ENCODE measurements around the gene USP6.
"Not testable (repeated sequence)": the region's sequence is repeated elsewhere in the genome, so short reads cannot be mapped to it uniquely, and the experiment has no call there.

Gene USP6

GRCh38 chr17:5115673-5116651, at the start of gene USP6:
Gene USP6, plus strand, starts transcription at chr17:5116032. Its CDS starts 14,336 bp downstream, at chr17:5130368.
- DNase-seq (ENCODE audit: low read depth in 2 of 3, low spot score in 1 of 3): no peak

DNA sequence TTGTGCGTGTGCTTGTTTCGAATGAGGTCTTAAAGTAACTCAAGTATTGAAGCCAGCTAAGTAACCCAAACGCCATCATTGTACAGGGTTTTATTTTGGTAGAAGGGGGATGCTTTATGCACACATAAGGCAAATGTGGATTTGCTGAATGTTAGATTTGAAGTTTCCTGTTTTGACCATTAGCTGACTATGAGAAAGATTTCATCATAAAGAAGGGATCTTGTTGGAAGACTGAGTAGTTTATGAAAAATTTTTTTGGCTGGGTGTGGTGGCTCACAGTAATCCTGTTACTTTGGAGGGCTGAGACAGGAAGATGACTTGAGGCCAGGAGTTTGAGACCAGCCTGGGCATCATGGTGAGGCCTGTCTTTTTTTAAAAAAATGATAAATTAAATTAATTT, 47.6 kb upstream of the USP6 start:
- DNase-seq (ENCODE audit: low read depth in 2 of 3, low spot score in 1 of 3): no peak

DNA sequence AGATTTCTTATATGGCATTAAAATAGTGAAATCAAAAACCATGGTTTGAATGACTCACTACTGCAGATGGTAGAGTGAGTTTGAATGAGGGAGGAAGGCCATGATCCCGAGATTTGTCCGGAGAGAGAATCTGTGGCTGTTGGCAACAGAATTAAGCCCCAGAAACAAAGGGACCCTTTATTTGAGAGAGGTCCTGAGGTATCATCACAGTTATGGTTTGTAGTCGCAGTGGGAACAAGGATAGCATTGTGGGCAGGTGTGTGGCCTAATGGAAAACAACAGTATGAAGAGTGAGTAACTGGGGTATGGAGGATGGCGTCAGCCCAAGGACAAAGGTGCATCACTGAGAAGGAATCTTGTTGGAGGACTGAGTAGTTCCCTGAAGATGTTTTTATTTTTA, 46.1 kb upstream of the USP6 start:
- DNase-seq (ENCODE audit: low read depth in 2 of 3, low spot score in 1 of 3): no peak

DNA sequence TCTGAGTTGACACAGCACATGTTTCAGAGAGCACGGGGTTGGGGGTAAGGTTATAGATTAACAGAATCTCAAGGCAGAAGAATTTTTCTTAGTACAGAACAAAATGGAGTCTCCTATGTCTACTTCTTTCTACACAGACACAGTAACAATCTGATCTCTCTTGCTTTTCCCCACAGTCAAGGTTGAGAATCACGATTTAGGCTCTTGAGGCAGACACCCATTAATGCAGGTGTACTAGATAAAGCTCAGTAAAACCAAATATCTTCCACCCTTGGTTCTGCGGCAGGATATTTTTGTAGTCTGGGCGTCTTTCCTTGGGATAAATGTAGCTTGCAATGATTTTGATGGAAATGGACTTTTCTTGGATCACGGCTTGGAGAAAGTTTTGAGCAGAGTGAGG, 40.4 kb upstream of the USP6 start:
- not testable (repeated sequence) for DNase-seq (ENCODE audit: low read depth in 2 of 3, low spot score in 1 of 3)

GRCh38 chr17:5077275-5077674, 38.6 kb upstream of the USP6 start:
- DNase-seq (ENCODE audit: low read depth in 2 of 3, low spot score in 1 of 3): not testable (repeated sequence)

DNA sequence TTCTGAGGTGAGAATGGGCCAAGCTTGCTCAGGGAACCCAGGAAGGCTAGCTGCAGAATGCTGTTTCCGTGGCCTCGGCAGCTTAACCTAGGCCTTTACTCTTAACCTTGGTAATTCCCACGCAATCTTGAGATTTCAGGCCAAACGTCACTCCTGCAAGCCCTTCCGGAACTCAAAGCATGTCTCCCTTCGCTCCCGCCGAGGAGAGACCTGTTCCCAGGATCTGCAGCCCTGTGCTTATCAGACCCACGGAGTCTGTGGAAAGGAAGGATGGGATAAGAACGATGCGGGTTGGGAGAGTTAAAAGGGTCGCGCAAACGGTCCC, 38.1 kb upstream of the USP6 start:
- no peak for DNase-seq (ENCODE audit: low read depth in 2 of 3, low spot score in 1 of 3)

DNA sequence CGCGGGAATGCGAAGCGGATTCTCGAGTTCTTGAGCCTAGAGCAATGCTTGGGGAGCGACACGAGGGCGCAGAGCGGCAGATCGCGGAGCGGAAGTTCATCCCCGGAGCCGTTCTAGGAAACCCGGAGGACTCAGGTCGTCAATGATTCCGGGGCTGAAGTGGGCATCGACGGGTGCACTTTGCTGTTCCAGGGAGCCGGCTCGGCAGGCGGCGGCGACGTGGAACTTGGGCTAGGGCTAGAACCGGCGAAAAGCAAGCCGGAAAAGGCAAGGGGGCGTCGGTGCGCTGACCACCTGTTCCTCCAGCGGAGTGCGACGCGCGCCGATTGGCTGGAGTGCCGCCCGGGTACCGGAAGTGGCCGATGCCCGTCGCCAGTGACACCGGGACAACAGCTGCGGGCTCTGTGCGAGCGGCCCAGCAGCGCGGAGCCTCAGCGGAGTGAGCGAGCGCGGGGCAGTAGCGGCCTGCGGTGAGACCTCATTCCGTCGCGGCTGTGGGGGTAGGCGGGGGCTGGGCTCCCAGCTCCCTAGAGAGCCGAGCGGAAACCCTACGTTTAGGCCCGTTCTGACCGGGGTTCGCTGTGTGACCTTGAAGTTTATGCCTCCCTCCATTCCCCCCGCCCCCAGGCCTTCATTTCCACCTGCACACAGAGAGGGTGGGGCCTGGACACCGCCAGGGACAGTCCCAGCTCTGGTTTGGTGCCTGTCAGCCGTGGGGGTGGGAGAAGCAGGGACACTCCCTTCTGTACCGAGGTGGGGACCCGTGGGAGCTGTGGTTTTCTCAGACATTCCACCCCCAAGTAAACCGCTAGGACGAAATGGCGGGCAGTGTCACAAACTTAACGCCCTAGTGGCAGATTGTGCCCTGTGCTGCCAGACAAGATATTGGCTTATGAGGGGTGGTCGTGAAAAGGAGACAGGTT, 37.5 kb upstream of the USP6 start, which contains the start of gene ZFP3:
ZFP3 (plus strand) TSS at position 362 of the 923 bp plus-strand sequence. CDS start 13,038 bp downstream, outside the sequence.
- DNase-seq (ENCODE audit: low read depth in 2 of 3, low spot score in 1 of 3): peak; percentile 58 to 73 (median 66)

- DNase-seq (ENCODE audit: low read depth in 2 of 3, low spot score in 1 of 3): no peak
Observed at GRCh38 chr17:5080591-5080990, 35.2 kb upstream of the USP6 start.

- no peak for DNase-seq (ENCODE audit: low read depth in 2 of 3, low spot score in 1 of 3)
Observed at GRCh38 chr17:5092218-5093010, 23.4 kb upstream of the USP6 start.

GRCh38 chr17:5096731-5097100, 19.1 kb upstream of the USP6 start:
- no peak for DNase-seq (ENCODE audit: low read depth in 2 of 3, low spot score in 1 of 3)

- no peak for DNase-seq (ENCODE audit: low read depth in 2 of 3, low spot score in 1 of 3)
Observed at GRCh38 chr17:5097101-5097834, 18.6 kb upstream of the USP6 start.

- DNase-seq (ENCODE audit: low read depth in 2 of 3, low spot score in 1 of 3): no peak
Observed at GRCh38 chr17:5099271-5099670, 16.6 kb upstream of the USP6 start.

DNA sequence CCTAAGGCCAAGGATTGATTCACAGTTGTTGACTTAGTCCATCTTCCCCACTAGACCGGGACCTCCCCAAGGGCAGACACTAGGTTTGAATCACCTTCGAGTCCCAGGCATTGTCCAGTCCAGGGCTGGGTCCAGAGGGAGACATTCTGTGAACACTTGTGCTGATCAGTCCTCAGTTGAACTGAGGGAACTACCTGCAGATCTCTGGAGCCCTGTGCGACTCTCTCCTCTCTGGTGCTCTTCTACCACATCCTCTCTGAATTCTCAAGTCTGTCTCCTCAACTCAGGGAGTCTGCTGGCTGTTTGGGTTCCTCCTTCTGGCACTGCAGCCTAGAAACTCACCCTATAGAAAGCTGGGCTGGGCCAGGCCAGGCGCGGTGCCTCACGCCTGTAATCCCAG, 15.0 kb upstream of the USP6 start:
- DNase-seq (ENCODE audit: low read depth in 2 of 3, low spot score in 1 of 3): no peak

DNA sequence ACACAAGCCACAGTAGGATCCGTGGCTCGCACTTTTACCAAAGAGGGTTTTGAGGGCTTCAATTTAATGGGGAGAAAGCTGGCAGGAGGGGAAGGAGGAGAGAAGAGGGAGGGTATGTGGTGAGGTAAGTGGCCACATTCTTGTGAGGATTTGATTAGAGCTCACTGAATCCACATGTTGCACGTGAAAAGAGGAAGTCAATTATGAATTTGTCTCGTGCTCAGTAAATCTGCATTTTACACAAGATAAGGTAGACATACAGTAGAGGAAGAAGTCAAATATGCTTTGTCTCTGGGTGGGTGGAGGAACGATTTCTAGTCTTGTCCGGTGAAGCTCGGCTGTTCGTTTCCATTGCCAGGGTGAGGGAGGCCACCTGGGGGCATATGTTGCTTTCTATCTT, 5.0 kb upstream of the USP6 start:
- no peak for DNase-seq (ENCODE audit: low read depth in 2 of 3, low spot score in 1 of 3)

GRCh38 chr17:5111402-5112204, 4.2 kb upstream of the USP6 start, which contains the start of gene ZNF232:
Gene ZNF232, minus strand, starts transcription at chr17:5111878. Its CDS starts 56 bp downstream, at chr17:5111822.
- peak; percentile 84 to 96 (median 88) for DNase-seq (ENCODE audit: low read depth in 2 of 3, low spot score in 1 of 3)

DNA sequence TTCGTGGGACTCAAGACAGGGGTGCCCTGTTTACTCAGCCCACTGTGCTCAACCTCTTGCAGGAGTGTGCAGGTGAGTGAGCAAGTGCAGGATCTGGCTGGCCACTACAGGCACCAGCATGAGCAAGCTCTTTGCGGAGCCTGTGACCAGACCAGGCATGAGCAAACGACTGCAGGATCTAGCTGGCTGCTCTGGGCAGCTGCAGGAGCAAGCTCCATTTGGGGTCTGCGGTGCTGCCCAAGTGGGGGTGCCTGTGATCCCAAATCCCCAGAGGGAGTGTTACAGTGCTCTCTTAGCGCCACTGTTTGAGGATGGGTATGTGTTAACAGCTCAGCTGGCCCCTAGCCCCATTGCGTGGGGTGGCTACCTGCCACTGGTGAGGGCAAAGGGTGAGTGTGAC, 2.4 kb downstream of the USP6 start:
- no peak for DNase-seq (ENCODE audit: low read depth in 2 of 3, low spot score in 1 of 3)

DNA sequence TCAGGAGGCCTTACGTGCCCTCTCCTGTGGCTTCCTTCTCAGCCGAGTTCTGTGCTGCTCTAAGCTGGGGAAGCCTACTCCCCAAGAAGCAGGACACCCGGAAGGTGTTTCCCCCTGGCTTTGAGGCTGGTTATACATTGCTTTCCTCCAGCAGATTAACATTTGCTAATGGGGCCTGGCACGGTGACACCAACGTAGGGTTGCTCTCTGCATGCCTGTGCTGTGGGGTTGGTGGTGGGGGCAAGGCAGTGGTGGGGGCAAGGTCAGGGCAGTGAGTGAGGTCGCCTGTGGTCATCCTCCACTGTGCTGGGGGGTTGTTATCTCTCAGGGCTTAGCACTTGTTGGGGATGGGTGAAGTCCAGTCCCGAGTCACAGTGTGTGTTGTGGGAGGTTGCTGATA, 4.2 kb downstream of the USP6 start:
- DNase-seq (ENCODE audit: low read depth in 2 of 3, low spot score in 1 of 3): no peak

GRCh38 chr17:5120436-5121185, 4.8 kb downstream of the USP6 start:
- not testable (repeated sequence) for DNase-seq (ENCODE audit: low read depth in 2 of 3, low spot score in 1 of 3)

All from stimulated activated CD4-positive, alpha-beta T cell treated with anti-CD3 and anti-CD28 coated beads, Interleukin-12 subunit alpha, Interleukin-12 subunit beta, amount 100 ng/mL, for 48 hours (primary cell).